ENCODE data around the gene NTHL1.

- TF ChIP-seq CTCF (conservative IDR thresholded peaks at IDR 0.05; ENCODE audit: low read depth, low read length), result no peak
- no peak for TF ChIP-seq EZH2 (IDR thresholded peaks at IDR 0.05; ENCODE audit: borderline replicate concordance, low read depth, low read length, poor library complexity, severe bottlenecking)
Observed at GRCh38 chr16:1998852-1999801, 48.5 kb downstream of the NTHL1 start.
